NK-92 (cell line): ENCODE data around the gene ACADS.

Experiments
- DNase-seq: peaks from one replicate; lab custom pipeline; 2025; ENCODE audit not compliant: unreplicated experiment; lab: John Stamatoyannopoulos, UW

Gene ACADS

GRCh38 chr12:120725659-120726509 lies at the start of gene ACADS:
ACADS (plus strand) TSS chr12:120725826; CDS start chr12:120725886, 60 bp downstream.
- DNase-seq: peak; percentile 11

- DNase-seq: no peak
Observed at GRCh38 chr12:120677765-120678473, 47.7 kb upstream of the ACADS start.

DNA sequence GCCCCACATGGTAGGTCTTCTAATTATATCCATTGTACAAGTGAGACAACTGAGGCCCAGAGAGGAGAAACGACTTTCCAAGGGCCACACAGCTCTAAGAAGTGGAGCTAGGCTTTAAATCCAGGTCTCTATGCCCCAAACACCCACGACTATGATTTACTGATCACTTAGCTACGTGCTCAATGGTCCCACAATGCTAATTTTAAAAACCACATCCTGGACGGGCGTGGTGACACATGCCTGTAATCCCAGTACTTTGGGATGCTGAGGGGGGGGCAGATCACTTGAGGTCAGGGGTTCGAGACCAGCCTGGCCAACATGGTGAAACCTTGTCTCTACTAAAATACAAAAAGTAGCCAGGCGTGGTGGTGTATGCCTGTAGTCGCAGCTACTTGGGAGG lies 47.1 kb upstream of the ACADS start:
- no peak for DNase-seq

- DNase-seq: no peak
Observed at GRCh38 chr12:120680165-120680738, 45.4 kb upstream of the ACADS start.

DNA sequence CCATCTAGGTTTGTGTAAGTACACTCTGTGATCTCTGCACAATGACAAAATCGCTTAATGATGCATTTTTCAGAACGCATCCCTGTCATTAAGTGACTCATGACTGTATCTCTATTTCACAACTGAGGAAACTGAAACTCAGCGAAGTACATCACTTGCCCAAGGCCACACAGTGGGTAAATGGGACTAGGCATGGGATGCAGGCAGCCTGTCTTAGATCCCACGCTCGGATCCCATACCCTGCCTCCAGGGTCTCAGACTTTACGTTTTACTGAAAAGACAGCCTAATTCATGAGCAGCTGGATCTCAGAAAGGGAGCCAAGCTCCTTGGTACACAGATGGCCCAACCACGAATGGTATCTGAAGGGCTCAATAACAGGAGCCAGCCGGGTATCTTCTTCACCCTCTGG lies 41.1 kb upstream of the ACADS start:
- no peak for DNase-seq

- DNase-seq: no peak
Observed at GRCh38 chr12:120685522-120685921, 40.1 kb upstream of the ACADS start.

DNA sequence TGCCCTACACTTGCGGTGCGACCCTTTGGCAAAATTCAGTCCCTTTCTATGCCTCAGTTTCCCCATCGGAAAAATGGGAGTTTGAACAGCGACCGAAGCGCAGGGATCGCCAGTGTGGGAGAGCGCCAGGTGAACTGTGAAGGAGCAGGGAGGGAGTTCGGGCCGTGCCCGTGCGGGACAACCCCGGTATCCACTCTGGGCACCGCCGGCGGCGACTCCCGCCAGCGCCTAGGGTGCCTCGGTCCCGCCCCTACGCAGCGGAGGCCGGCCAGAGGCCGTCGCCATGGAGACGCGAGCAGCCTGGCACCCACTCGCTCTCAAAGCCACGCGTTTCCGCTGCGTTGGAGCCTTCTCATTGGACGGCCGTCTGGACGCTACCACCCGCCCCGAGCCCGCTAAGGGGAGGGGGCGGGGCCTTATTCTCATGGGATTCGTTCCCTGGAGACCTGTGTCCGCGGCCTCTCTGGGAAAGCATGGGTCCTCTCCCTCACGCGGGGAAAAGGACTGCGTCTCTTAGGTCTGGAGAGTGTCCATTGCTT lies 39.4 kb upstream of the ACADS start:
- DNase-seq: peak; percentile 79

DNA sequence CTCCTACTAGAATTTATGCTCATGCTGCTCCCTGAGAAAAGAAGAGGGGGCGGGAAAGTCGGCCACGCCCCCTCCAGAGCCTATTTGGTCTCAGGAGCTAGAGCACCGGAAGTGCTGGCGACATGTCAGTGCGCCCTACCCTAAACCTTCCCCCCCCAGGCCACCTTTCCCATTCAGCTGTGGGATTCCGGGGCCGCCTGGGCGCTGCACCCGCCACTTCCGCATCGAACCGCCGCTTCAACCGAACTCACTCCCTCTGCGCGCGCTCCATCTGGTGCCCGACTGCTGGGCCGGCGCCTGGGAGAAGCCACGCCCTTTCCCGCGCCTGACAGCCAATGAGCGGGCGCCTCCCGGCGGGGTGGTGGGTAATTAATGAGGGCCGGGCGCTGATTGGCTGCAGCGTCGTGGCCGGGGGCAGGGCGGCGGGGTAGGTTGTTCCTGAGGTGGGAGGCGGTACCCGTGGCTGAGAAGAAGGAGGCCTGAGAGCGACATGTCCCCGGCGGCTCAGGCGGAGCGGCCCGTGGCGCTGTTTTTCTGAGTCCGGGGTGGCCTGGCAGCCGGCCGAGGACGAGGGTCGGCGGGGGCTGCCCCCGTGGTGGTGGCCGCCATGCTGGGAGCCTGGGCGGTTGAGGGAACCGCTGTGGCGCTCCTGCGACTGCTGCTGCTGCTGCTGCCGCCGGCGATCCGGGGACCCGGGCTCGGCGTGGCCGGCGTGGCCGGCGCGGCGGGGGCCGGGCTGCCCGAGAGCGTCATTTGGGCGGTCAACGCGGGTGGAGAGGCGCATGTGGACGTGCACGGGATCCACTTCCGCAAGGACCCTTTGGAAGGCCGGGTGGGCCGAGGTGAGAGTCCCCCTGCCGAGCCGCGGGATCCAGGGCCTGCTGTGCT lies 38.7 kb upstream of the ACADS start, which contains the start of gene MLEC:
TSS of gene MLEC (plus strand) at position 460 of the 888 bp plus-strand sequence. CDS start at position 608, 148 bp downstream.
- peak; percentile 91 for DNase-seq

GRCh38 chr12:120687578-120688289 lies 37.9 kb upstream of the ACADS start:
- no peak for DNase-seq

DNA sequence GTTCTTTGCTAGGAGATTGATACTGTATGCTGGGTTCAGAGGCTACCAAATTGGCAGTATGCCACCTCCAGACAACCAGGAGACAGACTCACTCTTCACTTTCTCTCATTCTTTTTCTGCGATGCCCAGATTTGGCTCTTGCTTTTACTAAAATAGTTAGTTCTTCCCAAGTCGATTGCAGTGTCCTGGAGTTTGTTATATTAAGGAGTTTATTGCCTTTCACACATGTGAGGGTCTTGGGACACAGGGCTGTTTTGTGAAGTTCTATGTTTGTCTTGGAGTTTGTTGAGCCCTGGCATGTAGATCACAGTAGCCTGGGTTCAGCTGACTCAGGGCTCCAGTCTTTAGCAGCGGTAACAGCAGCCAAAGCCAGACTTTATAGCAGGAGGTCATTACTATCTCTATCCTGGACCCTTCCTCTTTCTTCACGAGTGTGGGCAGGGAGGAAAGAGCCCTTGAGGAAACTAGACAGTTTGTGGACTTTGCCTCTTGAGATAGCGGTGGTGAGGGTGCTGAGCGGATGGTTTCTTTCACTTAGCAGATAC lies 37.0 kb upstream of the ACADS start:
- DNase-seq: no peak

DNA sequence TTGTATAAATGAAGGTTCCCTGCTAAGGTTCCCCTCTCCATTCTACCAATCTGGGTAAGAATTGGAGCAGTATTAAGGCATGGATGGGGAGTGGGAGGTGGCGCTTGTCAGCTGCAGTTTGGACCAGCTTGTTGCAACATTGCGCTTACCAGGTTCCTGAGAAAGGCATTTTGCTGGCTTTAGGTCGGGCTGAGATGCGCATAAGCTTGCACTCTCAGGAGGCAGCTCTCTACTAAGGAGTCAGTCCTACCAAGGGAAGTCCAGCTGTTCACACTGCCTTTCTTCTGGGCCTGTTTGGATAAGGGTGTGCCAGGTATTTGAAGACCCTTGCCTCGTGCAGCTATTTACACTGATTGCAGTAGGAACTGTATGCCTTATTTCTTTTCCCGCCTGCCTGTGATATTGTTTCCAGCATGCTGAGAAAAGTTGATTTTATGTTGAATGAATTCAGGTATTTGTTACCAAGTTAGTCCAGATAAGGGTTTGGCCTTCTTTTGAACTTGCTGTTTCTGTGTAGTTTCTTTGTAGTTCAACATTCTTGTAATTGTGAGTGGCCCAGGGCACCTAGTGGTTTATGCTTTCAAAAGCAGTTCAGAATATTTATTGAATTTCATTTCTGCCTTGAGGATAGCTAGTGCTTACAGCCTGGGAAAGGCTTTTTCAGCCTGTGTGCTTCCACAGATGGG lies 36.1 kb upstream of the ACADS start:
- DNase-seq: no peak

GRCh38 chr12:120690083-120690450 lies 35.6 kb upstream of the ACADS start:
- DNase-seq: no peak

GRCh38 chr12:120690978-120691377 lies 34.6 kb upstream of the ACADS start:
- no peak for DNase-seq

- DNase-seq: no peak
Observed at GRCh38 chr12:120692524-120693033, 33.0 kb upstream of the ACADS start.

- no peak for DNase-seq
Observed at GRCh38 chr12:120693848-120694247, 31.8 kb upstream of the ACADS start.

DNA sequence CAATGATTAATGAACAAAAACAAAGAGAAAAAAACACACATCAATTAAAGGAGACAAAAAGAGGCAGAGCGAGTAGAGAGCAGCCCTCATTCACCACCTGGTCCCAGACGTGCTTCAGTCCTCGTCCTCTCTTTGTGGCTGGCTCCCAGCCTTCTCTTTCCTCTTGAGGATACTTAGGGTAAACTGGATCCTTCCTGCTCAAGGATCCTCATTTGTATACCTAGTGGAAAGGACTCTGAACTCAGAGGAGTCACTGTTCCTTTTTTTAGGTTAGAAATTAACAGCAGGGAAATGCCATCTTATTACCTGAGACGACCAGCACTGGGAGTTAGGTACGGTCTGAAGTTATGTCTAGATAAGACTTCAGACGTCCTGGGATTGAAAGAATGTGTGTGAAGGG lies 29.0 kb upstream of the ACADS start:
- DNase-seq: no peak

DNA sequence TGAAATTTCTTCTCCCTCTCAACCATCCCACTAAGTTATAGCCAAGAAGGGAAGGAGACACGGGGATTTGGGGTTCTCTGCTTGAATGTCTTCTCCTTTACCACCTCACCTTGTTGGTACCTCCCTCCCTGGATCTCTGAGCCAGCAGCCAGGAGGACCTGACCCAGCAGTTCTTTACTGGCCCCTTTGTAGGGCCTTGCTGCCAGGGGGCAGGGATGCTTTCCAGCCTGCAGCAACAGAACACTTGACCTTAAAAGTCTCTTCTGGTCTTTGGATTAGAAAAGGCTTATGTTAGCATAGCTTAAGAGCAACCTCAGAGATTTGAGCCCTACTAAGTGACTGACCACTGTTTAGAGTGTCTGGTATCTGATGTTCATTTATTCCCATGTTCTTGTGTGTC lies 28.3 kb upstream of the ACADS start:
- no peak for DNase-seq

DNA sequence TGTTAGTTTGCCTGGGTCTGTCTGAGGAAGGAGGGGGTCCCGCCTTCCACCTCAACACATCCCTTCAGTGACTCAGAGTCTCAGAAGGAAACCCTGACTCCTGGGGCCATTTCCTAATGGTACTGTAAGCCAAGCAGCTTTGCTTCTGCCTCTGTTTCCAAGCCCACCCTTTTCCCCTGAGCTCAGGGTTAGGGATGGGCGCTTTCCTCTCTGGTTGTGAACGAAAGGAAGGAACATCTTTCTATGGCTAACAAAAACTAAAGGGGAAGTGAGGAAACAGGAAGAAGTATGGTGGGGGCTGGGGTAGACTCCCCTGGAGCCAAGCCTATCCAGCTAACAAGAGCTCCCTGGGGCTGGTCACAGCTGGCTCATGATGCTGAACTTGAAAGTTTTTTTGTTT lies 27.0 kb upstream of the ACADS start:
- DNase-seq: no peak

DNA sequence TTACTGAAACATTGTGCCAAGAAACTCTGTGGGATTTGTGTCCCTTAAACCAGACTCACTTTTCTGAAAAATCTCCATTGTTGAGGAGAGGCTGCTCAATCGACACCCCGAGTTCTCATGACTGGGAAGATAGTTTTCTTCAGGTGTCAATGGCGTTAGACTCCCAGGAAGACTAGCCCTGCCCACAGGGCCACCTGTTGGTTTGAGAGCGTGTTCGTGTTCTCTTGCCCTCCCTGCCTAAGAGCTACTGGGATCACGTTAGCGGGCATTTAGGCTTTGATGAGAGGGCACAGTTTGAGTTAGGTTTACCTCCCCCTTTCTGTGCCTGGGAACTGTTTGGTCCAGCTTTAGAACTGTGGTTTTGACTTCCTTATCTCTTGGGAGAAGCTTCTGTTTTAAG lies 26.1 kb upstream of the ACADS start:
- no peak for DNase-seq
